HG03571 (cell line): ENCODE data around the gene CNOT9.
"Not testable (repeated sequence)": the region's sequence is repeated elsewhere in the genome, so short reads cannot be mapped to it uniquely, and the experiment has no call there.

Experiments used
- ATAC-seq: cut with Tn5 transposase; IDR thresholded peaks from one replicate; pipeline ENCODE4 v1.9.1; 2021; ENCODE audit not compliant: unreplicated experiment

Gene CNOT9

GRCh38 chr2:218568190-218569037 is at the start of gene CNOT9, which contains the start of gene USP37:
CNOT9 (plus strand) TSS chr2:218568839; CDS start chr2:218568955, 116 bp downstream.
USP37 (minus strand) TSS chr2:218568351; CDS start chr2:218558653, 9,698 bp downstream.
- ATAC-seq = peak; percentile 65

- no peak for ATAC-seq
Observed at GRCh38 chr2:218518876-218519275, 49.8 kb upstream of the CNOT9 start.

GRCh38 chr2:218523651-218524050 is 45.0 kb upstream of the CNOT9 start:
- no peak for ATAC-seq

DNA sequence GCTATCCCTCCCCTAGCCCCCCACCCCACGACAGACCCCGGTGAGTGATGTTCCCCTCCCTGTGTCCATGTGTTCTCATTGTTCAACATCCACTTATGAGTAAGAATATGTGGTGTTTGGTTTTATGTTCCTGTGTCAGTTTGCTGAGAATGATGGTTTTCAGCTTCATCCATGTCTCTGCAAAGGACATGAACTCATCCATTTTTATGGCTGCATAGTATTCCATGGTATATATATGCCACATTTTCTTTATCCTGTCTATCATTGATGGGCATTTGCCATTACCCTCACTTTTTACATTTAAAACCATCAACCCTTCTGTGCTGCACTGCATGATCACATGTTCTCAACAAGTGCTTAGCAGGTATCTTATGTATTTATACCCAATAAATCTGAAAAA is 40.2 kb upstream of the CNOT9 start:
- ATAC-seq = not testable (repeated sequence)

DNA sequence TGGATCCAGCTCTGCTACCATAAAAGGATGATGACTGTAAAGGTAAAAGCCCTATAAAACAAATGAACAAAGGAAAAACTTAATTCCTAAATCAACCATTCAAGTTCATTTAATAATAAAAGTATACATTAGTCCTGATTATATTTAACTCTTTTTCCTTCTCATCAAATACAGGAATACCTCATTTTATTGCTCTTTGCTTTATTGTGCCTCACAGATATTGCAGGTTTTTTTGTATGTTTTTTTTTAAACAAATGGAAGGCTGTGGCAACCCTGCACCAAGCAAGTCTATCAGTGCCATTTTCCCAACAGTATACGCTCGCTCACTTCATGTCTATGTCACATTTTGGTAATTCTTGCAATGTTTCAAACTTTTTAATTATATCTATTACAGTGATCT is 38.6 kb upstream of the CNOT9 start:
- no peak for ATAC-seq

- no peak for ATAC-seq
Observed at GRCh38 chr2:218536804-218537494, 31.7 kb upstream of the CNOT9 start.

DNA sequence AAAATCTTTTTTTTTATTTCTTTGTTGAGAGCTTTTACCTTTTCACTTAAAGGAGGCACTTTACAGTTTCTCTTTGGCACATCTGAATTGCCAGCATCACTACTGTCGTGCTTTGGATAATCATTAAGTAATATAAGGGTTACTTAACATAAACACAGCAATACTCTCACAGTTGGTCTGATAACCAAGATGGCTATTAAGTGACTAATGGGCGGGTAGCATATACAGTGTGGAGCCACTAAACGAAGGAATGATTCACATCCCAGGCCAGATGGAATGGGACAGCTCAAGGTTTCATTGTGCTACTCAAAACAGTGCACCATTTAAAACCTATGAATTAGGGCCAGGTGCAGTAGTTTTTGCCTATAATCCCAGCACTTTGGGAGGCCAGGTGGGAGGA is 28.6 kb upstream of the CNOT9 start:
- no peak for ATAC-seq

GRCh38 chr2:218546012-218546411 is 22.6 kb upstream of the CNOT9 start:
- no peak for ATAC-seq

DNA sequence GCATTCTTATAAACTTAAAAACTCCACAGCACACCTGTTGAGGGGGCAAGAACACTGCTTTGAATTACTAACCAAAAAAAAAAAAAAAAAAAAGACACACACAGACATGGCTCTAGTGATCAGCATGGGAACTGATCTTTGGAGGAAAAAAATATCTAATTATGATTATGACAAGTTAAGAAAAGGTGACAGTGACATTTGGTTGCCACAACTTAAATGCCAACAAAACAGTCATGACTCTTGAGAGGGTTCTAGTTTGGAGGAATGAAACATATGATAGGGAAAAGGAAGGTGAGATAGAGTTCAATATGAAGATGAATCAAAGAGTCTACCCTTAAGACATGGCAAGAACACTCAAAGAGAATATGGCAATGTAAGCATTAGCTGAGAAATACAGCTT is 21.1 kb upstream of the CNOT9 start:
- ATAC-seq = no peak

DNA sequence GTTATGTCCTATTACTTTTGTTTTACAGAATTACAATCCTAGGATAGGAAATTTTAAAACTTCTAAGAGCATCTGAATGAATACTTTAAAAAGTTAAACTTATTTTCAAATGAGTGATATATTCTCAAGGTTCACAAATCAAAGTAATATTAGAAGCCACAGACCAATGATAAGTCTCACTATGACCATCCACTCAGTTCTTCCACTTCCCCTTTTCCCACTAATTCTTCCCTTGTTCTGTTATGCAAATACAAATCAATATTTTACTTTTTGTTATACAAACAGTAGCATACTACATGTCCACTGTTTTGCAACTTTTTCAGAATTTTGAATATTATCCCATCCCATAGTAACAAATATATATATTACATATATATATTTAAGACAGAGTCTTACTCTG is 20.7 kb upstream of the CNOT9 start:
- no peak for ATAC-seq

DNA sequence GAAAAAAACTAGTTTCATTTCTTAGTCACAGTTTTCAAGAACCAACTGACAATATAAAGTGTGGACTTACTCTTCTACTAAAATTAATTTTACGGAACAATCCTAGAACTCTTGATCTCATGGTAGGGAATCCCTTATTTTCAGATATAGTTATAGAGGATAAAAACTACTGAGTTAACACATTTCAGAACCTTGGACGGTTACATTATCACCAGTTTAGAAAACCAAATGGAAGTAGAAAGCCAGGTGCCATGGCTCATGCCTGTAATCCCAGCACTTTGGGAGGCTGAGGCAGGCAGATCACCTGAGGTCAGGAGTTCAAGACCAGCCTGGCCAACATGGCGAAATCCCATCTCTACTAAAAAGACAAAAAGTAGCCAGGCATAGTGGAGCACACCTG is 14.4 kb upstream of the CNOT9 start:
- not testable (repeated sequence) for ATAC-seq

DNA sequence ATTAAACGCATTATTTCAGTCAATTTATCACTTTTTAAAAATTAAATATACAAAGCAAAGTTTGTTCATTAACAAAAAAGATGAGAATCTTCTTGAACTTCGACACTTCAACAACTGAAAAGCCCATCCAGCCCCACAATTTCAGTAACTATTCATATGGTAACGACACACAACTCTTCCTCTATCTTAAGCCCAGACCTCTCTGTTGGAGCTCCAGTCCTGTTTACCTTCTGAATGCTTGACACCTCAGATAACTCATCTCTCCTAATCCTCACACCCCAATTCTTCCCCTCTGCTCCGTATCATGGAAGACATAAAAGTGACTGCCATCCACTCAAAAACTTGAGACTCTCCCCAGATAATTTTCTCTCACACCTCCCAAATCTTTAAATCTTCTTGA is 13.1 kb upstream of the CNOT9 start:
- no peak for ATAC-seq

- ATAC-seq = no peak
Observed at GRCh38 chr2:218557941-218558340, 10.7 kb upstream of the CNOT9 start.

- ATAC-seq = no peak
Observed at GRCh38 chr2:218558986-218559385, 9.7 kb upstream of the CNOT9 start.

DNA sequence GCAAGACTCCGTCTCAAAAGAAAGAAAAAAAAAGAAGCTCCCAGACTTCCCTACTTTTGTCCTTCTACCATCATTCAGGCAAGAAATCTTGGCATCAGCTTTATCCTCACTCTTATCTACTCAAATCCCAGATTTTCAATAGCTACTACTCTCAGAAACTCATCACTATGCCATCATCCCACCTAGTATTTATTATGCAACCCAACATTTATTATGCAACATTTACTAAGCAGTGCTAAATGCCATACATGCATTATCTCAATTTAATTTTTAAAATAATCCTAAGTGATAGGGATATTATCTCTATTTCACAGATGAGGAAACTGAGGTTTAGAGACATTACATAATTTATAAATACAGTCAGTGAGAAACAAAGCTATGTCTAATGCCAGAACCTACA is 4.6 kb upstream of the CNOT9 start:
- ATAC-seq = no peak

- no peak for ATAC-seq
Observed at GRCh38 chr2:218566296-218566695, 2.3 kb upstream of the CNOT9 start.

DNA sequence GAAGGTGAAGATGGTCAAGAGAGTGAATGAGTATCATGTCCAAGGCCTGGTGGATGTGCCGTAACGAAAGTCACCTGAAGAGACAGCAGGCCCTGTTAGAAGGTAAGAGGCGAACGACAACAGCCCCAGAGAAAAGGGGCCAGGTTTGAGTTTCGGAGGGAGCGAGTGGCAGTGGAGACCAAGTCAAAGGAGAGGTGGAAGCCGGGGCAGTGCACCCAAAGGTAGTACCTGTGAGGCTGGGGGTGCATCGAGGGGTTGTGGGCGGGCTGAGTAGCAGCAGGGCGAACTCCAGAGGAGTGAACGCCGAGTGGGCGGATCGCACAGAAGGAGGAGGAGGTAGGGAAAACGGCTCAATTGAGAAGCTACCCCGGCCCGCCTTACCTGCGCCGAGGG is 846 bp upstream of the CNOT9 start:
- peak; percentile 36 for ATAC-seq

- peak; percentile 39 for ATAC-seq
Observed at GRCh38 chr2:218569038-218569431, 396 bp downstream of the CNOT9 start.

DNA sequence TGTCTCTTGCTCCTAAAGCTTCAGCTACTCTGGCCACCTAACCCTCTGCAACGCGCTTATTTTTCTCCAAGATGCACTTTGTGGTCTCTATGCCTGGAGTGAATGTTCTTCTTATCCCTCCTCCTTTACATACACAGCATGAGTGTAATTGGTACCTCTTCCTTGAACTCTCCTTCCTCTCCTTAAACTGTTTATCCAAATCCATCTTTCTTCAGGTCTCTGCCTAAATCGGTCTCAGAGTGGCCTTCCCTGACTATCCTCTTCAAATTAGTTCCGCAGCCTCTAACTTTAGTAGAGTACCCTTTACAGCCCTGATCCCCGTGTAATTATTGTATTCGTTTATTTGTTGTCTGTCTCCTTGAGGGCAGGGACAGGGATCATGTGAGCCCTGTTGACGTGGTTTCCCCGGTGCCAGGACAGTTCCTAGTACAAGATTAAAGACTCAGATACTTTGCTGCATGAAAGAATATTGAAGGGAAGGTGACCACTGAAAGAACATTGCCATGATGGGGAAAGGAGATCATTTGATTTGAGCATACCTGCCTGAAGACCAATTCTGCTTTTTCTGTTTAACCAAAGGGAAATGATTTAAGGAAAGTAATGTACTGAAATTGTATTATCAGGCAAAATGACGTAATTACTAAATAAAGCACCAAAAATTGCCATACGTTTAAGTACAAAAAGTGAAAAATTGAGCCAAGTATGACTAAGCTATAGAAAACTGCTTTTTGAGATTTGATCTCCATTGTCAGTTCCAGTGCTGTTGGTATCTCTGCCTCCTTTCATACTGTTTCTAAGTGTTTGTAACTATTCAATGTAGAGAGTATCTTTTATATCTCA is 1.2 kb downstream of the CNOT9 start:
- ATAC-seq = no peak

DNA sequence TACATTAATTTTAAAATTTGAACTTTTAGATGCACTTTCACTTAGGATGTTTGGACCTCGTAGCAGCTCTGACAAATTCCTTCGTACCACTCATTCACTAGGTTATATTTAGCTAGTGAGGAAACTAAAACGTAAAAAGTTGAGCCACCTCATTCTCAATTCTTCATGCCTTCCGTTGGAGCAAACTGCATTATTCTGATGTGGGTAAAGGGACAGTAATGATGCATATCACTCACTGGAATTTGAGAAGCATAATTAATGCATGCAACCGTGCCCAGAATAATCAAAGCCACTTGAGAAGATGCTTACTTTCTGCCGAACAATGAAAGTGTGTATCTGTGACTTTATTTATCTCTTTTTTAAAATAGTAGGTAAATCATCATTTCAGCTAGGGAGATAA is 2.2 kb downstream of the CNOT9 start:
- ATAC-seq = no peak

DNA sequence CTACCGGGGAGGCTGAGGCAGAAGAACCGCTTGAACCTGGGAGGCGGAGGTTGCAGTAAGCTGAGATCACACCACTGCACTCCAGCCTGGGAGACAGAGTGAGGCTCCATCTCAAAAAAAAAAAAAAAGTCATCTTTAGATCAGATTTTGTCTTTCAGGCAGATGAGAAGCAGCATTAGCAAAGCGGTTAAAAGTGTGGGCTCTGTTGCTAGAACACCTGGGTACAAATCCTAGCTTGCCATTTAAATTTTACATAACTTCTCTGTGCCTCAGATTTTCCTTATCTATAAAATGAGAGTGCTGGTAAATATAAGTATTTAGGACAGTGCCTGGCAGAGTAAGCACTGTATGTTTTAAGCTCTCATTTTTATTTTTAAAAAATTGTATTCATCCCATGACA is 8.2 kb downstream of the CNOT9 start:
- ATAC-seq = no peak
